Stimulated activated CD8-positive, alpha-beta memory T cell treated with anti-CD3 and anti-CD28 coated beads, Interleukin-7, amount 100 ng/mL, for 4 hours (primary cell): ENCODE results near the gene PROB1.
"Not testable (repeated sequence)": the region's sequence is repeated elsewhere in the genome, so short reads cannot be mapped to it uniquely, and the experiment has no call there.

Source experiments
- DNase-seq, 2 donors: peaks; one replicate each; pipeline ENCODE4 v3.0.0-alpha.2; 2020; ENCODE audit warnings: low read depth in 2 of 2

The PROB1 gene

DNA sequence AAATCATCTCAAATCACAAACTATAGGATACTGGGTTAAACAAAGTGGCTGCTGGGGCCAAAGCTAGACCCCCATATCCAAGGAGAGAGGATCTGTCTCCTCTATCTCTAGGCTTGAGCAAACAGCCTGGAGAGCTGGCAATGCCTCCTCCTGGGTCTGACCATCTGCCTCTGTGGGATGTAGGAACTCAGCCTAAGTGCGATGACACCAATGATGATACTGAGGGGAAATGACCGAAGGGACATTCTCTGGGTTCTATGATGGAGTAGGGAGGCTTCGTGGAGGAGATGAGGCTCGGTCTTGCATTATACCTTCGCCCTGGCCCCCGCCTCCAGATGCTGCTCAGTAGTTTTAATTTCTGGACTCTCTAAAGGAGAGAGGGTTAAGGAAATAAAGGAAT, 18.2 kb upstream of the PROB1 start:
- no peak for DNase-seq

DNA sequence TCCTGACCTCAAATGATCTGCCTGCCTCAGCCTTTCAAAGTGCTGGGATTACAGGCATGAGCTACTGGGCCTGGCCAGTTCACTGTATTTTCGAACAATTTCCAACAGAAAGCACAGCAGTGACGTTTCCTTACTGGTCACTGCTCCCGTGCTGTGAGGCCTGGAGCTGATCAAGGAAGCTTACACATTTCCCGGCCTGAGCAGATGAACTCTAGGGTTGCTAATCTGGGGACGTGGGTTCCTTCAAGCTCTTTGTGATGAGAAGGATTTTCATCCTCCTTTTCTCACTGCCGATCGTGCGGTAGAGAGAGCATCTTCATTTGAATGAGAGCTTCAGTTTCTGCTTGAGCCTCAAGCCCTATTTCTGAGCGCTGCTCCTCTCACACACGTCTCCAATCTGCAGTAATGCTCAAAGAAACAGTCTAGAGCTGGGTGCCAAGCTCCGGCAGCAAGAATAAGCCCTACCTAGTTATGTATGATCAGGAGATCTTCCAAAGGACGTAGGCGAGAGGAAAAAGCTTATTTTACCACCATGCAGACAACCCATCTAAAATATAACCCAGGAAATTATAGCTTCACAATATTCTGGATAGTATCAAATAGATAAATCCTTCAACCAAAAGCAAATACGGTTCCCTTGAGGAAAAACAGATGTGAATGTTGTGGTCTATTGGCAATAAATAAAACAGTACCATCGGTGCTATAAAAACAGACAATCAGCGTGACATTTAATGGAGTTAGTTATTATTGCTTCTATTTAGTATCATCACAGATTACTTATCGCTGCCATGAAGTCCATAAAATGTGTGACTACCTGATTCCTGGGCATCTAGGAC, 16.3 kb upstream of the PROB1 start:
- no peak for DNase-seq

DNA sequence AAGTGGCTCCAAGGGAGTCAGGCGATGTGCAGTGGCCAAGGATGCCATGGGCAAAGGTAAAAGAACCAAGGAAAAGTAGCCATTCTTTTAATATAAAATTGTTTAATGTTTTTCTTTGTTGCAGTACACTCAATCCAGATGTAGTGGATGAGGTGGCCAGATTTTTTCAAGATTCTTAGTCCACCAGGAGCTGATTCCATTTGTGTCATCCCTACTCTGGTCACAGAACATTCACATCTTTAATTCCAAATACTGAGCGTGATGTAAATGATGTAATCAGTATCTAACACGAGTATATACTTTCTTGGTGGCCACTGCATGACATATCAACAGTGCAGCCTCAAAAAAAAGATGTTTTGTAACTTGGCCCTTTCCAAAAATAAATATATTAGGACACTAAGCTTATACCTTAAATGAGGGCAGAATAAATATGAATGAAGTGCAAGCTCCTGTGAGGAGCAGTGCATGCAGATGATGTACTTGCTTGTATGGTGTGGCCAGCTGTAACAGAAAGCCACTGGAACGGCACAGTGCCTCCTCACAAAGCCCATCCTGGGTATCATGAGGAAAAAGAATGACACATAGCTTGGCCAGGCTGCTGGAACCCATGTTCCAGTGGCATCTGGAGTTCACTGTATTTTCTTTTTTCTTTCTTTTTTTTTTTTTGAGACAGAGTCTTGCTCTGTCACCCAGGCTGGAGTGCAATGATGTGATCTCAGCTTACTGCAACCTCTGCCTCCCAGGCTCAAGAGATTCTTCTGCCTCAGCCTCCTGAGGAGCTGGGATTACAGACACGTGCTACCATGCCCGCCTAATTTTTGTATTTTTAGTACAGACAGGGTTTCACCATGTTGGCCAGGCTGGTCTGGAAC, 15.5 kb upstream of the PROB1 start:
- DNase-seq = no peak

DNA sequence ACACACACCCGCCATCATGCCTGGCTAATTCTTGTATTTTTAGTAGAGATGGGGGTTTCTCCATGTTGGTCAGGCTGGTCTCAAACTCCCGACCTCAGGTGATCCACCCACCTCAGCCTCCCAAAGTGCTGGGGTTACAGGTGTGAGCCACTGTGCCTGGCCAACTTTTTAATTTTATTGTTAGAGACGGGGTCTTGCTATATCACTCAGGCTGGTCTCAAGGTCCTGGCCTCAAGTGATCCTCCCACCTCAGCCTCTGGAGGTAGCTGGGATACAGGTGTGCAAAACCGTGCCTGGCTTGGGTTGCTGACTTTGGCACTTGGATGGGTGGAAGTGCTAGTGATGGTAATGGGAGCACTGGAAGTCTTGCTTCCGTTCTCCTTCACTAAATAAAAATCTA, 14.2 kb upstream of the PROB1 start:
- DNase-seq = not testable (repeated sequence)

DNA sequence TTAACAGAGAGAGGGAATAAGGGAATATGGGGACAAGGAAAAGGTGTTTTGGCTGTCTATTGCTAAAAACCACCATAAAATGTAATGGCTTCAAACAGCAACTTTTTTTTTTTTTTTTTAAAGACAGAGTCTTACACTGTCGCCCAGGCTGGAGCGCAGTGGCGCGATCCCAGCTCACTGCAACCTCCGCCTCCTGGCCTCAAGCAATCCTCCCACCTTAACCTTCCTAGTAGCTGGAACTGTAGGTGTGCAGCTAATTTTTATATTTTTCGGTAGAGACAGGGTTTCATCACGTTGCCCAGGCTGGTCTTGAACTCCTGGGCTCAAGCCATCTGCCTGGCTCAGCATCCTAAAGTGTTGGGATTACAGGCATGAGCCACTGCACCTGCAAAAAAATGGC, 13.3 kb upstream of the PROB1 start:
- no peak for DNase-seq

DNA sequence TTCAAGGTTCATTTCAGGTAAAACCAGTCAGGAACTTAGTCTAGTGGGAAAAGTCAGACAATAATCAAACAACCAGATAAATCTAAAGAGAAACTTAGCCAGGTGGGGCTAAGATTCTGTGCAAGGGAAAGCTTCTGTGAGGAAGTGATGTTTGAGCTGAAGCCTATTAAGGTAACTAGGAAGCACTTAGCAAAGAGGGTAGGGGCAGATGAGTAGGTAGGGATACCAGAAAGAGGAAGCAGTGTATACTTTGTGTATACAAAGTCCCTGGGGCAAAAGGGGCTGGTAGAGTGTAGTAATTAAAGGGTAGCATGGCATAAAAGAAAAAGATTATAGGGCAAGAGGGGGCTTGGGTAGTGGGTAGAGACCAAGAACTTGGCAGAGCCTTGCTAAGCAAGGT, 12.6 kb upstream of the PROB1 start:
- no peak for DNase-seq

DNA sequence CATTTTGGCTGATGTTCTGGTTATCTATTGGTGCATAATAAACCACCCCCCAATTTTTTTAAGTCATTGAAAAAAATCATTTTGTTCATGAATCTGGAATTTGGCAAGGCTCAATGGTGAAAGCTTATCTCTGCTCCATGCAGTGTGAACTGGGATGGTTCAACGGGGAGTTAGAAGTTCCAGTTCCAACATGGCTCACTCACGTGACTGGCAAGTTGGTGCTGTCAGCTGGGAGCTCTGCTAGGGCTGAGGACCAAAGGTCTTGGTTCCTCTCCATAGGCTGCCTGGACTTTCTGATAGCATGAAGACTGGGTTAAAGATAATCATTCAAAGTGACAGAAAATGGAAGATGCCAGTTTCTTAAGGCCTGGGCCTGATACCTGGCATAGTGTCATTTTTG, 12.1 kb upstream of the PROB1 start:
- no peak for DNase-seq

DNA sequence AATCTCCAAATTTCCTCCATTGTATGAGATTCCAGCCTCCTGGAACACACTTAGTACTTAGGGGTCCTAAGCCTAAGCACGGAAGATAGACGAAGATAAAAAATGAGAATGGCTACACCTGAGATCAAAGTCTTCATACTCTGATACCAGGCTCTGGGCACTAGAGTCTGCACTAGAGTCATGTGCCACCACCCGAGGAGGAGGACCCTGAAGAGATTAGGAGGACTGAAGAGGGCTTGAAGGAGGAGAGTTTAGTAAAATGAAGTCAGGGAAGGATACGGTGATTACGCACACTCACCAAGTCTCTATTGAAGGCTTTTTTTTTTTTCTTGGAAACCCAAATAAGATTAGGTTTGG, 9.6 kb upstream of the PROB1 start:
- DNase-seq = no peak

DNA sequence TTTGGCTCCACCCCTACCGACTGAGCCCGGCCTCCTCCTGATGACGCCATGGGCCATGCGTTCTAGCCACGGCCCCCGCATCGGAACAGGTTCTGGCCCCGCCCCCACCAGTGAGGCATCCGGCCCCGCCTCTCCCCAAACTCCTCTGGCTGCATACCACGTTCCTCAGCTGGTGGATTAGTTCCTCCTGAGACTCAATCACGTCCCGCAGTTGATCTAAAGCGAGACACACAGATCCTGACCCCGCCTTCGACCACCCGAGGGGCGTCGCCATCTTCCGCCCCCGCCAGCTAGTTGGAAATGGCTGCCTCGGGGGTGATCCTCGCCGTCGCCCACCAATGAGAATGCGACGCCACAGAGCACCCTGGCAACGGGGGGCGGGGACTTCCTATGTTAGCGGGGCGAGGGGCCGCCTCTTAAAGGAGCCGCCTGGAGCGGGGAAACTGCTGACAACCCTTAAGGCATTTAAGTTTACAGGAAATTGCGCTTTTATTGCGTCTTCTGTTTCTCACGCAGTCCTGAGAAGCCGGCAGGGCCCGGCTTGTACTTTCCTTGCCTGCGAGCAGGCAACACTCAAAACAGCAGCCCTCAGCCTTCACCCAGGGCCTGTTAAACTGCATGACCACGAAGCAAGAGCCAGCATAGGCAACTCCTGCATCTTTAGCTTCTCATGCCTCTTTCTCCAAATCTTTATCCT, 9.0 kb upstream of the PROB1 start, which contains the start of gene SPATA24:
Gene SPATA24 (minus strand): TSS at position 303 of the 697 bp plus-strand sequence. CDS start 29 bp downstream, at position 274.
- DNase-seq = peak; percentile 97

DNA sequence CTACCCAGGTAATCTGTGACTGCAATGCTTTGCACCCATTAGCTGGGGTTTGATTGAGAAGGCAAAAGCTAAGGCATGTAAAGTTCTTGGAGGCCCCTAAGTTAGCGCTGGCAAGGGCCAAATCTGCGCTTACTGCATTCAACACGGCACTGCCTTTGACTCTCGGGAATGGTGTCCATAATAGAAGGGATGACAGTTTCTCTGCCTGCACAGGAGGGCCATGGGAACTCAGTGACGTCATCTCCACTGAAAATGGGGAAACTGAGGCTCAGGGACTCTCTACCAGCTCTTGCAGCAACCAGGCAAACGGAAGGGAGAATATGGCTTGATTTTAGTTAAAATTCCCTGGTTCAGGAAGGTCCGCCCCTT, 8.5 kb upstream of the PROB1 start:
- DNase-seq = no peak

DNA sequence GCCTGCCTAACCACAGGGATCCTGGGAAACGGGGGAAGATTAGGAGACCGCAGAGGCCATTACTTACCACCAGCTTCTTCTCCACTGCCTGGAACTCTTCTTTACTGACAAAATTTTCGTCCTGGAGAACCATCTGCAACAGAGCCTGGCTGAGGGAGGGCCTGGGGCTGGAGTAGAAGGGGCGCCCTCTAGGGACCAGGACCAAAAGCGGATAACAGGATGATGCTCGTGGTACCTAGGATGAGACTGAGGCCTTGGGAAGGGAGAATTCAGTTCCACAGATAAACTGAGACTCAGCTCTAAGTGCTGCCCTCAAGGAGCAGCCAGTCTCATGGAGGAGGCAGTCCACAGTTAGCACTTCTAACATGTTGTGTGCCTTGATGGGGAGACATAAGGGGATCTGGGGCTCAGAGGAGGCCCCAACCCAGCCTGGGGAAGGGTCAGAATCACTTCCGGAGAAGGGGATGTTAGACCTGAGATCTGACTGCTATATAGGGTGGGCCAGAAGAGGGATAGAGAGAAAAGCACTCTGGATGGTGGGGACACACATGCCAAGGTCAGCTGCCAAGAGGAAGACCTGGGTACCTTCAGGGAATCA, 7.8 kb upstream of the PROB1 start:
- DNase-seq = no peak

DNA sequence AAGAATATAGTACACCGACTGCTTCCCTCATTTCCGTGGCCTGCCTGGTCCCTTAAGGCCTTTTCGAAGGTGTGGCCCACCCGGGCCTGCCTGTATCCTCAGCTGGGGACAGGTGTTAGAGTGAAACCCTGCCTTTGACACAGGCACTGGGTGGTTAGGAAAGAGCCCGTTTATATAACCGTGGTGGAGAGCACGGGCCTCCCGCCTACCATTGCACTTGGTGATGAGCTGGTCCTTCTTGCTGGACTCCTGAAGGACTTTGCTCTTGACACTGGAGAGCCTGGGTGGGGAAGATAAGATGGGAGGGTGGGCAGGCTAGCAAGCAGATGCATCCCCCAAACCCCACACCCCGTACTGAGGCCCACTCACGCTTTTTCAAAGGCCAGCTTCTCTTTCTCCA, 6.6 kb upstream of the PROB1 start:
- no peak for DNase-seq

DNA sequence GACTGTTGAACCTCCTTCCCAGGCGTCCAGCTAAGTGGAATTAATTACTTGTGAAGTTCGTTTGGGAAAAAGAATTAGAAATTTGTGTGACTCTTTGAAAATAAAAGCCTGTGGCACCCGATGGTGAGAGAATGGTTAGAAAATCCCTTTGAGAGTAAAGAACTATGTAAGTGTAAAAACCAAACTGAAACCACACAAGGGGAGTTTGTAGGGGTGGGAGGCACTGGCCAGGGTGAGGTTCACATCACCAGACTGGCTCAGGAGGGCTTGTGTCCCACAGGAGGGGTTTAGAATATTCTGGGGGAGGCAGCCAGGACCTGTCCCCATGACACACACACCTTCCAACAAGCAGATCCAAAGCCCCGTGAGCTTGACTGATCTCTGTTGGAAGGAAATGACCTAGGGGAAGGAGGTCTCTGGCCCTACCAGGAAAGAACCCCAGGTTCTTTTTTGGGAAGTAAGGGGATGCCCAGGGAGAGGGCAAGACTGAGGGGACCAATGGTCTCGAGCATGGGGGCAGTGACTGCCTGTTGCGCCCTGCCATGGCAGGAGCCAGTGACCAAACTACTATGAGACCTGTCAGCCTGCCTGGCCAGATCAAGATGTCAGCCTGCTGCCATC, 4.7 kb upstream of the PROB1 start:
- DNase-seq = no peak

DNA sequence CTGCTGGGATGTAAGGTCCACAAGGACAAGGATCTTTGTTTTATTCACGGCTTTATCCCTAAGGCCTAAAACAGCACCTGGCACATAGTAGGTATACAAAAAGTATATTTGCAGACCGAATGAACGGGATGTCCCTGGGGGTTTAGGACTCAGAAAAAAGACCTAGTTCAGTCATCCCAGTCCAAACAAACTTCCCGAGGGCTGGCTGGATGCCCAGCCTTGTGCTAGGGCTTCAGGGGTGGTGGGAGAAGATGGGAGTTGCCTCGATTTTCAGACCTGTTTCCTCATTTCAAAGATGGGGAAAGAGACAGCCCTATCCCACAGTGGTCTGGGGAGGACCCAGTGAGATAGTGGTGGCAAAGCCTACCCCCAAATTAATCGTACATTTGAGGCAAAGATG, 3.0 kb upstream of the PROB1 start:
- DNase-seq = no peak

DNA sequence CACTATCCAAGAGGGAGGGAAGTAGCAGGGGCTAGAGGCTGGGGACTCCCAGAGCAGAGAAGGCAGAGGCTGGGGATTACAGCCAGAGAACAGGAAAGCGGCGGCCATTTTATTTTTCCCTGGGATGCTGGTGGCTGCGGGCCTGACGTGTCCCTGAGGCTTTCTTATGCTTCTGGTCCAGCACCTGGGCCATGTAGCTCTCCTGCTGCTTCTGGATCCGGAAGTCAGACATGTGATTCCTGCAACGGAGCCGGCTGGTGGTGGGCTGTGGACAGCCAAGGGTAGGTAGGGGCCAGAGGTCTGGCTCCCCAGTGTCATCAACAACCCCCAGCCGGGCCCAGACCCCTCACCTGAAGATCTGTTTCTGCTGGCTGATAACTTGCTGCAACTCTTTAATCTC, 1.8 kb upstream of the PROB1 start:
- no peak for DNase-seq

DNA sequence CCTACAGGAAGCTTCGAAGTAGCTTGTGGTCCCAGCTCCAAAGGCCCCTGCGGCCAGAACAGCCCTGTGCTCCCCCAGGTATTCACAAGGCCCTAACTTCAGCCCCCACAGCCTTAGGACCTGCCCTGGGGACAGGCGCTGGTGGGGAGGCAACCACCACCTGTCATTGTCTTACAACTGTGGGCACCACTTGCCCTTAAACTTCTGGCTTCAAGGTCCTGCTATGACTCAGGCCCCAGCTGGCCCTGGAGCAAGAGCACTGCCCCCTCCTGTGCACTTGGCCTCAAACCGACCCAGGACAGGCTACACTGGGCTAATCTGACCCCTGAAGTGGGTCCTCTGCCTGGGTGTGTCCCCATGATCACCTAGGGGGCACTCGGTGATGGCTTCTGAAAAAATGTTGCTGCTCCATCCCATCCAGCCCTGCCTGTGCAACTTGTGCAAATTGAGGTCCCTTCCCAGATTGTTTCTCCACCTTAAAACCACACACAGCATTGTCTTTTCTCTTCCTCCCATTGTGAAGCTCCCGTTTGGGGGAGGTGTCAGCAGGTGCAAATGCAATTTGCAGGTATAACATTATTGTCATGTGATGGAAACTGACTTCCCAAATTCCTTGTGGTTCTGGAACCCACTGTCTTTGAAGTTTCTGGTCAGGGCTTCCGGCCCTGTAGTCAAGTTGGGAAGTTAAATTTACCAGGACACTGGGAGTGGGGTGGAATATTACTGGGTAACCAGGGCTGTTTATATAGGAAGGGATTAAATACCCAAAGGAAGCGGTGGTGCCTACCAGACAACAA, 1.1 kb upstream of the PROB1 start:
- DNase-seq = no peak

DNA sequence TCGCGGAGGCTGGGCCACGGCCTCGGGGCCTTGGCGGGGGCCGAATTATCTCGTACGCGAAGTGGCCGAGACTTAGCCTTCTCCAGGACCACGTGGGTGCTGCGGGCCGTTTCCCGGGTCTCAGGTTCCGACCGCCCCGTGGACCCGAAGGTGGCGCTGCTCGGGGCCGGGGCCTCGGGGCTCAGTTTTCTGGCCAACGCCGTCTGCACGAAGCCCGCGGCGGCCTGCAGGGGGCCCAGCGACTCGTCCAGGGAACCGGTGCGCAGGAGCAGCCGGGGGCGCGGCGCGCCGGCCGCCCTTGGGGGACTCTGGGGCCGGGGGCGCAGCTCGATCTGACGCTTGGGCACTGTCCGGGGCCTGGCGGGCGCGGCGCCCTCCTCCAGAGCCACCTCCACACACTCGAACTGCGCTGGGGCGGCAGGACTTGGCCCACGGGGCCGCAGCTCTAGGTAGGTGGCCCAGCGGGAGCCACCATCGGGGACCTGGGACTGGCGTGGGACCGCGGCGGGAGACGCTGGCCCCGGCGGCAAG, 716 bp downstream of the PROB1 start:
- peak in 1 of 2 donors; percentile 52 for DNase-seq

DNA sequence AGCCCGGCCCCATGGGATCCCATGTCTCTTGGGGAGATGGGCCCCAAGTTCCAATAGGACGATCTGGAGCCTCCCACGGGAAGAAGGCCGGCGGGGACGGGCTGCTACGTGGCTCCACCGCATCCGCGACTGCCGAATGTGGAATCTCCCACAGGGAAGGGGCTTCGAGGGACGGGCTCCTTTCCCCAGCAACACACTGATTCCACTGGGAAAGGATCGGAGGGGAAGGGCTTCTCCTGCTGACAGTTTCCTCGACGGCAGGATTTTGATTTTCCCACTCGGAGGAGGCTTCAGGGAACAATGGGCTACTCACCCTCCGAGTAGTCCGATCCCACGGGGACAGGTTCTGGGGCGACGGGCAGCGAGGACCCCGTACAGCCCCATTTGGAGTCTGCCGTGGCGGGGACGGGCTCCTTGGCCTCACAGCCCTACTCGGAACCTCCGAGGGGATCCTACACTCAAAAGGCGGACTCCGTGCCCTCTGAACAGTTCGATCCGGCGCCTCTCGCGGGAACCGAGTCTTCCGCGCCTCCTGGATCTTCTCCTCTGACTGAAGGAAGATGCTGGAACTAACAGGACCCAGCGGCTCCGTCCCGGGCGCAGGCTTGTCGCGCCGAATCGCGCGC, 1.3 kb downstream of the PROB1 start:
- DNase-seq = no peak

DNA sequence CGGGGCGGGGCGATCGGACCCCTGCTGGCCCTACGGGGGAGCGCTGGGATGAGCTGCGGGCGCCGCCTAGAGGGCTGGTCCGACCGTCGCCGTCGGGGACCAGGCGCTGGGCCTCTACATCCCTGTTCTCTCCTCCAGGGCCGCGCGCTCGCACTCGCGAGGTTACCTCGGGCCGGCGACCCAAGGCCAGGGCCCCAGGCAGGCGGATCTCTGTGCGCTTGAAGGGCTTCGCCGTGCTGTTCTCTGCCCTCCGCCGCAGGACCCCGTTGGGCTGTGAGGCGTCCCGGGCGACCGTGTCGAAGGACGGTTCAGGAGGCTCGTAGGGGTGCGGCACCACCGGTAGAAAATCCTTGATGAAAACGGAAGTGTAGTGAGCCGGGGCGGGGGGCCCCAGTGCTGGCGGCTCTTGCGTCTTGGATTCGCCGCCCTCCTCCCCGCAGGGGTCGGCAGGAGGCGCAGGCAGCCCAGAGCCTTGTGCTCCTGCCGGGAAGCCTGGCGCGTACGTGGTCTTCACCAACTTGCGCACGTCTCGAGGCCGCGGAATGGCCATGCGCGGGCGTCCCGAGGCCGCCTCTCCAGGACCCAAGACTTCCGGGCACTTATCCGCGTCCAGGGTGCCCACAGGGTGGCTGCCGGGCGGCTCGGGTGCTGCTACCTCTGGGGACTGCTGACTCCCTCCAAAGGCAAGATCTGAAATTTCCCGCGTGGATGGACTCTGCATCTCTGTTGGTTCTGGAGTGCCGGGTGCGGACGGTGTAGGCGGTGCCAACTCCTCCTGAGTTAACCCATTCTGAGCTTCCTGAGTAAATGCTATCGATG, 2.0 kb downstream of the PROB1 start:
- peak; percentile 48 to 70 for DNase-seq
